ENCODE results near the gene AMMECR1.

Gene AMMECR1

DNA sequence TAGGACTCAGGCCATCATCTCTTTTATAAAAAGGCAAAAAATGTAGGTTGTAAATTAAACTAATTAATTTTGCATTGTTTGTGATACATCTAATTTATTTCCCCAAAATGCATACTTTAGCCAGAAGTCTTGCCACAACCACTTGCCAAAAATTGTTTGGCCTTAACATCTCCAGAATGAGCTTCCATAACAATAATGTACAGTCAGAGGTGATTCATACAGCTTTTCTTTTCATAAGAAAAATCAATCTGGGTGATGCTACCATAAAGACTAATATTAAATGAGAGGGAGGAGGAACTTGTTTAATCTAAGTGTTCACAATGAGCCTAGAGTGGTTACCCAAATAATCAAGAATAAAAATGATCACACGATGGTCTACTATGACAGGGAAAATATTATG is 59.3 kb downstream of the AMMECR1 start:
- H3K4me3 ChIP-seq (ENCODE audit: low read length, poor library complexity, severe bottlenecking): no peak overlapping the region
- H3K27me3 ChIP-seq (ENCODE audit: insufficient read depth, low read length, poor library complexity, severe bottlenecking): no peaks in the 10 kb centered on the region
- TF ChIP-seq EZH2phosphoT487 (IDR thresholded peaks at IDR 0.05; ENCODE audit: borderline replicate concordance): no peak
- TF ChIP-seq, protein P1, sequence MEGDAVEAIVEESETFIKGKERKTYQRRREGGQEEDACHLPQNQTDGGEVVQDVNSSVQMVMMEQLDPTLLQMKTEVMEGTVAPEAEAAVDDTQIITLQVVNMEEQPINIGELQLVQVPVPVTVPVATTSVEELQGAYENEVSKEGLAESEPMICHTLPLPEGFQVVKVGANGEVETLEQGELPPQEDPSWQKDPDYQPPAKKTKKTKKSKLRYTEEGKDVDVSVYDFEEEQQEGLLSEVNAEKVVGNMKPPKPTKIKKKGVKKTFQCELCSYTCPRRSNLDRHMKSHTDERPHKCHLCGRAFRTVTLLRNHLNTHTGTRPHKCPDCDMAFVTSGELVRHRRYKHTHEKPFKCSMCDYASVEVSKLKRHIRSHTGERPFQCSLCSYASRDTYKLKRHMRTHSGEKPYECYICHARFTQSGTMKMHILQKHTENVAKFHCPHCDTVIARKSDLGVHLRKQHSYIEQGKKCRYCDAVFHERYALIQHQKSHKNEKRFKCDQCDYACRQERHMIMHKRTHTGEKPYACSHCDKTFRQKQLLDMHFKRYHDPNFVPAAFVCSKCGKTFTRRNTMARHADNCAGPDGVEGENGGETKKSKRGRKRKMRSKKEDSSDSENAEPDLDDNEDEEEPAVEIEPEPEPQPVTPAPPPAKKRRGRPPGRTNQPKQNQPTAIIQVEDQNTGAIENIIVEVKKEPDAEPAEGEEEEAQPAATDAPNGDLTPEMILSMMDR (conservative IDR thresholded peaks at IDR 0.05; ENCODE audit: low read length): no peak
- H3K9ac ChIP-seq (ENCODE audit: low read depth, low read length, poor library complexity, severe bottlenecking): no peak overlapping the region
- H4K20me1 ChIP-seq (ENCODE audit: insufficient read depth, low read length, poor library complexity, severe bottlenecking): no peaks in the 10 kb centered on the region
- no peaks in the 10 kb centered on the region for H3K4me1 ChIP-seq (ENCODE audit: insufficient read depth, low read length, poor library complexity, severe bottlenecking)
- H3K9me2 ChIP-seq (replicated peaks; ENCODE audit: low read depth, low read length): no peaks in the 10 kb centered on the region
- H3K36me3 ChIP-seq (ENCODE audit: insufficient read depth, low read length): no peaks in the 10 kb centered on the region
- H3K79me2 ChIP-seq (ENCODE audit: insufficient read depth, low read length): no peaks in the 10 kb centered on the region
- no peak overlapping the region for H2AFZ ChIP-seq (ENCODE audit: low read length)
- no peaks in the 10 kb centered on the region for H3F3A ChIP-seq (ENCODE audit: low read depth)
- no peaks in the 10 kb centered on the region for H3K9me3 ChIP-seq (ENCODE audit: insufficient read depth, low read depth, low read length)
- no peak overlapping the region for H3K4me2 ChIP-seq (ENCODE audit: low read depth, low read length, poor library complexity, severe bottlenecking)

DNA sequence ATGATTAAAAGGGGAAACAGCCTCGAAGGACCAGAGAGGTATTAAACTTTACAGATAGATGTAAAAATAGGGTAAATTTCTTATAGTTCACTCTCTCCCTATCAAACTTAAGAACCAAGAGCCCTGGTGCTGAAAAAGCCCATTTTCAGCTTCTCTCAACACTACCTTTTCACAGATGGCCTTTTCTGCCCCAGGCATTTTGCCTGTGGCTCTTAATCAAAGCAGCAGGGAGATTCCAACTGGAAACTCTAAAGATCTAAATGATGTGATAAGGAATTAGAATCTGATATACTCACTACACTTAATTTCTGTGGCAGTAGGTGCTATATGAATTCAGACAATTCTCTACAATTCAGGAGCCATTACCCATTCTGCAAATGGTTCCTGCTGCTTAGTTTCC is 60.0 kb downstream of the AMMECR1 start:
- no peaks in the 10 kb centered on the region for H3K79me2 ChIP-seq (ENCODE audit: insufficient read depth, low read length)
- H3K27me3 ChIP-seq (ENCODE audit: insufficient read depth, low read length, poor library complexity, severe bottlenecking): no peaks in the 10 kb centered on the region
- H3K9ac ChIP-seq (ENCODE audit: low read depth, low read length, poor library complexity, severe bottlenecking): no peak overlapping the region
- H4K20me1 ChIP-seq (ENCODE audit: insufficient read depth, low read length, poor library complexity, severe bottlenecking): no peaks in the 10 kb centered on the region
- no peaks in the 10 kb centered on the region for H3F3A ChIP-seq (ENCODE audit: low read depth)
- H3K4me3 ChIP-seq (ENCODE audit: low read length, poor library complexity, severe bottlenecking): no peak overlapping the region
- H3K9me3 ChIP-seq (ENCODE audit: insufficient read depth, low read depth, low read length): no peaks in the 10 kb centered on the region
- TF ChIP-seq EZH2phosphoT487 (IDR thresholded peaks at IDR 0.05; ENCODE audit: borderline replicate concordance): no peak
- TF ChIP-seq, protein P1 (conservative IDR thresholded peaks at IDR 0.05; ENCODE audit: low read length): no peak
- no peak overlapping the region for H2AFZ ChIP-seq (ENCODE audit: low read length)
- no peak overlapping the region for H3K4me2 ChIP-seq (ENCODE audit: low read depth, low read length, poor library complexity, severe bottlenecking)
- no peaks in the 10 kb centered on the region for H3K4me1 ChIP-seq (ENCODE audit: insufficient read depth, low read length, poor library complexity, severe bottlenecking)
- no peaks in the 10 kb centered on the region for H3K36me3 ChIP-seq (ENCODE audit: insufficient read depth, low read length)
- H3K9me2 ChIP-seq (replicated peaks; ENCODE audit: low read depth, low read length): no peaks in the 10 kb centered on the region

DNA sequence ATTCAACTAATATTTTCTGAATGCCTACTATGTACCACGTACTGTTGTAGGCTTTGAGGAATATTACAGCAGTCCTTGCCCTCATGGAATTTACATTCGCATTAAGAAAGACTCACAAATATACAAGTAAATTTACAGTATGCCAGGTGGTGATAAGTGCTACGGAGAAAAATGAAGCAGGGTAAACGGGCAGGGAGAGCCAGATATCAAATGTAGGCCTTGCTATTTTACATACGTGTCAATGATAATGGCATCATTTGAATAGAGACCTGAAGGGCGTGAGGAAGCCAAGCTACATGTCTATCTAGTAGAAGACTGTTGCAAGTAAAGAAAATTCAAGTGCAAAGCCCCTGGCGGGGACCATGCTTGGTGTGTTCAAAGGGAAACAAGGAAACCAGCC is 65.2 kb downstream of the AMMECR1 start:
- Histone ChIP-seq H3K79me2 (ENCODE audit: insufficient read depth, low read length) (no peaks in the 10 kb centered on the region), H3K4me3 (ENCODE audit: low read length, poor library complexity, severe bottlenecking) (no peak overlapping the region), H3K9me3 (ENCODE audit: insufficient read depth, low read depth, low read length) (no peaks in the 10 kb centered on the region), H3K9me2 (replicated peaks; ENCODE audit: low read depth, low read length) (no peaks in the 10 kb centered on the region), H3K27me3 (ENCODE audit: insufficient read depth, low read length, poor library complexity, severe bottlenecking) (no peaks in the 10 kb centered on the region), H3K9ac (ENCODE audit: low read depth, low read length, poor library complexity, severe bottlenecking) (no peak overlapping the region), H3K4me1 (ENCODE audit: insufficient read depth, low read length, poor library complexity, severe bottlenecking) (peaks cover 5% of the 10 kb centered on the region), H3K36me3 (ENCODE audit: insufficient read depth, low read length) (no peaks in the 10 kb centered on the region), H3K4me2 (ENCODE audit: low read depth, low read length, poor library complexity, severe bottlenecking) (no peak overlapping the region), H2AFZ (ENCODE audit: low read length) (no peak overlapping the region), H3F3A (ENCODE audit: low read depth) (no peaks in the 10 kb centered on the region), H4K20me1 (ENCODE audit: insufficient read depth, low read length, poor library complexity, severe bottlenecking) (no peaks in the 10 kb centered on the region)
- no peak for TF ChIP-seq EZH2phosphoT487 (IDR thresholded peaks at IDR 0.05; ENCODE audit: borderline replicate concordance)
- TF ChIP-seq, protein P1 (conservative IDR thresholded peaks at IDR 0.05; ENCODE audit: low read length): no peak

All from Loucy (cell line).